H9 (cell line): ENCODE results near the gene FBXO42. TPM values are rescaled to one million over a fixed set of nuclear protein-coding genes. Genes with fewer than 3 reads are reported as not detected.

Source experiments
- DNase-seq: peaks from one replicate; pipeline ENCODE4 v3.0.0-alpha.2; 2017
- H2AFZ ChIP-seq: one replicate; pipeline ENCODE4 v1.6.1; 2013; ENCODE audit warnings: mild to moderate bottlenecking, low read length, control low read depth, moderate library complexity
- H2AK5ac ChIP-seq: 2 replicates; pipeline ENCODE4 v1.6.1; 2013; ENCODE audit warnings: low read length, control low read depth, mixed read lengths; ENCODE audit not compliant: insufficient read length
- H2BK120ac ChIP-seq: one replicate; pipeline ENCODE4 v1.6.1; 2013; ENCODE audit warnings: low read depth, mild to moderate bottlenecking, low read length, control low read depth, inconsistent platforms; ENCODE audit not compliant: poor library complexity, severe bottlenecking
- H2BK12ac ChIP-seq: 2 replicates; pipeline ENCODE4 v1.6.1; 2013; ENCODE audit warnings: low read length, control low read depth, mixed read lengths, low read depth; ENCODE audit not compliant: insufficient read length
- H2BK15ac ChIP-seq: 2 replicates; pipeline ENCODE4 v1.6.1; 2013; ENCODE audit warnings: low read depth, low read length, control low read depth
- H2BK20ac ChIP-seq: one replicate; pipeline ENCODE4 v1.6.1; 2013; ENCODE audit warnings: low read depth, mild to moderate bottlenecking, low read length, control low read depth, inconsistent platforms; ENCODE audit not compliant: poor library complexity, severe bottlenecking
- H2BK5ac ChIP-seq: 2 replicates; pipeline ENCODE4 v1.6.1; 2013; ENCODE audit warnings: low read length, control low read depth, mixed read lengths; ENCODE audit not compliant: insufficient read length
- H3K14ac ChIP-seq: 2 replicates; pipeline ENCODE4 v1.6.1; 2013; ENCODE audit warnings: low read length, control low read depth; ENCODE audit not compliant: insufficient read depth
- H3K18ac ChIP-seq: 2 replicates; pipeline ENCODE4 v1.6.1; 2013; ENCODE audit warnings: low read depth, mild to moderate bottlenecking, mixed read lengths, low read length, control low read depth; ENCODE audit not compliant: insufficient read length
- H3K23ac ChIP-seq: 2 replicates; pipeline ENCODE4 v1.6.1; 2013; ENCODE audit warnings: low read length, control low read depth, mixed read lengths, low read depth; ENCODE audit not compliant: insufficient read length
- H3K23me2 ChIP-seq: 2 replicates; pipeline ENCODE4 v1.6.1; 2013; ENCODE audit warnings: low read depth, mild to moderate bottlenecking, mixed read lengths, low read length, control low read depth; ENCODE audit not compliant: insufficient read length, poor library complexity, severe bottlenecking
- H3K27ac ChIP-seq: 2 replicates; pipeline ENCODE4 v1.5.1; 2013; ENCODE audit warnings: low read length, control low read depth, mixed read lengths, low read depth; ENCODE audit not compliant: insufficient read length
- H3K27me3 ChIP-seq: 2 replicates; pipeline ENCODE4 v1.6.1; 2013; ENCODE audit warnings: low read length, control low read depth, inconsistent platforms; ENCODE audit not compliant: insufficient read depth
- H3K4ac ChIP-seq: 2 replicates; pipeline ENCODE4 v1.6.1; 2013; ENCODE audit warnings: low read depth, mild to moderate bottlenecking, control low read depth, inconsistent platforms, low read length, moderate library complexity
- H3K4me1 ChIP-seq: 2 replicates; pipeline ENCODE4 v1.6.1; 2013; ENCODE audit warnings: low read length, control low read depth, inconsistent platforms; ENCODE audit not compliant: insufficient read depth
- H3K4me2 ChIP-seq: 2 replicates; pipeline ENCODE4 v1.6.1; 2013; ENCODE audit warnings: low read length, control low read depth, mixed read lengths; ENCODE audit not compliant: insufficient read length, insufficient read depth
- H3K56ac ChIP-seq: 2 replicates; pipeline ENCODE4 v1.6.1; 2013; ENCODE audit warnings: low read depth, mild to moderate bottlenecking, mixed read lengths, low read length, control low read depth; ENCODE audit not compliant: insufficient read length
- H3K79me1 ChIP-seq: 2 replicates; pipeline ENCODE4 v1.6.1; 2013; ENCODE audit warnings: low read depth, mild to moderate bottlenecking, moderate library complexity, low read length, control low read depth, inconsistent platforms; ENCODE audit not compliant: insufficient read depth, poor library complexity, severe bottlenecking
- H3K79me2 ChIP-seq: 2 replicates; pipeline ENCODE4 v1.6.1; 2013; ENCODE audit warnings: low read length, control low read depth, inconsistent platforms; ENCODE audit not compliant: insufficient read depth
- H3K9ac ChIP-seq: 2 replicates; pipeline ENCODE4 v1.6.1; 2013; ENCODE audit warnings: low read length, control low read depth, mixed read lengths; ENCODE audit not compliant: insufficient read length; ENCODE audit errors: extremely low read depth
- H3K9me3 ChIP-seq: one replicate; pipeline ENCODE4 v1.6.1; 2013; ENCODE audit warnings: low read depth, low read length, inconsistent platforms; ENCODE audit not compliant: control insufficient read depth
- H3T11ph ChIP-seq: one replicate; pipeline ENCODE4 v1.6.1; 2013; ENCODE audit warnings: mild to moderate bottlenecking, low read length, control low read depth, inconsistent platforms
- H4K20me1 ChIP-seq: one replicate; pipeline ENCODE4 v1.6.1; 2013; ENCODE audit not compliant: control insufficient read depth, insufficient read length, insufficient read depth
- H4K5ac ChIP-seq: 2 replicates; pipeline ENCODE4 v1.6.1; 2013; ENCODE audit warnings: low read depth, mild to moderate bottlenecking, mixed read lengths, low read length, control low read depth; ENCODE audit not compliant: insufficient read length
- H4K8ac ChIP-seq: replicated peaks from 2 replicates; pipeline ENCODE4 v1.6.1; 2013; ENCODE audit warnings: low read length, control low read depth, mixed read lengths, low read depth; ENCODE audit not compliant: insufficient read length
- H4K91ac ChIP-seq: 2 replicates; pipeline ENCODE4 v1.6.1; 2013; ENCODE audit warnings: low read depth, mild to moderate bottlenecking, moderate library complexity, mixed read lengths, low read length, control low read depth; ENCODE audit not compliant: insufficient read length
- H3K27ac Mint-ChIP-seq, 3 experiments: 2 replicates in 2 of 3; 3 replicates in 1 of 3; pipeline ENCODE4 v1.8.0; 2020 to 2021; ENCODE audit warnings: mixed read lengths in 3 of 3, mild to moderate bottlenecking in 1 of 3, moderate library complexity in 1 of 3
- H3K27me3 Mint-ChIP-seq: 2 replicates; pipeline ENCODE4 v1.8.0; 2021; ENCODE audit warnings: low read depth, mild to moderate bottlenecking, moderate library complexity, mixed read lengths
- H3K36me3 Mint-ChIP-seq, 3 experiments: 2 replicates in 2 of 3; 3 replicates in 1 of 3; pipeline ENCODE4 v1.8.0; 2020 to 2021; ENCODE audit warnings: low read depth in 3 of 3, mixed read lengths in 3 of 3; ENCODE audit not compliant: insufficient read depth in 1 of 3
- H3K4me1 Mint-ChIP-seq, 2 experiments: 2 replicates each; pipeline ENCODE4 v1.8.0; 2020; ENCODE audit warnings: mixed read lengths in 2 of 2
- H3K4me3 Mint-ChIP-seq, 2 experiments: 2 replicates in 1 of 2; 3 replicates in 1 of 2; pipeline ENCODE4 v1.8.0; 2020 to 2021; ENCODE audit warnings: mild to moderate bottlenecking in 2 of 2, mixed read lengths in 2 of 2, moderate library complexity in 1 of 2
- H3K9me3 Mint-ChIP-seq, 2 experiments: 2 replicates in 1 of 2; 3 replicates in 1 of 2; pipeline ENCODE4 v1.8.0; 2020; ENCODE audit warnings: mild to moderate bottlenecking in 2 of 2, mixed read lengths in 2 of 2, moderate library complexity in 1 of 2
- CTCF ChIP-seq: fragments of 200-600 bp; sonication (generic); conservative IDR thresholded peaks from 3 replicates; pipeline ENCODE4 v1.8.0; 2021; ENCODE audit warnings: antibody characterized with exemption, mild to moderate bottlenecking
- WGBS: extraction: QIAGEN DNeasy Blood & Tissue Kit; methylation state at CpG from one replicate; pipeline ENCODE4 v1.1.7; 2013; ENCODE audit warnings: missing lambda C conversion rate, low lambda C conversion rate, mixed read lengths; ENCODE audit not compliant: insufficient read length; ENCODE audit errors: extremely low coverage; 5-methylcytosine and 5-hydroxymethylcytosine counted together
- total RNA-seq: library from RNA; stranded (reverse); gene quantifications from 2 replicates; pipeline ENCODE4 v1.2.1, GENCODE V29; 2021

The FBXO42 gene
- total RNA-seq, 1 experiment from 2014 or later = 17.4 TPM

DNA sequence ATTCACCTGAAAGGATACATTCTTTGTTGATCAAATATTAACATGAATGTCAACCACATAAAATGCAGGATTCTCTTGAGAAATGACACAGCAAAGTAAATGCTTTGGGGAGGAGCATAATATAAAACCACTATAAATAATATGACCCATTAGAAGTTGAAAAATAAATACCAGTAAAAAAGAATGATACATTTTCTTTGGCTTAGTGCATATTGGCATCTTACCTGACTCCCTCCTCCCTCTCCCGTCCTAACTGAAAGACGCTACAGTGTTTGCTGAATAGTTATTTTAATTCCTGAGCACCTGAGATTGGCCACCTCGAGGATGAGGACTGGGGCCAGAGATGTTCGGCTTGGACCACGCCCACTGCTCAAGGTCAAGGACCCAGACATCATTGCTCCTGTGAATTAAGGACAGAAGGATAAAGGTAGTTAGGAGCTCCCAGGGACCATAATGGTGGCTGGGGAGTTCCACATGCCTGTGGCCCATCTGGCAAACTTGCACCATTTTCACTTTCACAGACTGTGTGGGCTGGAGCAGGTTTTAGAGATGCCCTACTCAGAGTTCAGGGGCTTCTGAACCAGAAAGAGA lies 98.9 kb downstream of the FBXO42 start:
- Mint-ChIP-seq H3K4me1 (peaks cover 5 to 11% of the 10 kb centered on the region in 2 experiments), H3K27ac (no peak overlapping the region), H3K9me3 (no peaks in the 10 kb centered on the region), H3K36me3 (peaks cover 6 to 42% (median 33%) of the 10 kb centered on the region in 3 experiments; a peak in 6 of 7 replicates), H3K27me3 (no peaks in the 10 kb centered on the region), H3K4me3 (no peak overlapping the region)
- no peak overlapping the region for H2AK5ac ChIP-seq
- no peak overlapping the region for H2AFZ ChIP-seq
- no peaks in the 10 kb centered on the region for H3K9me3 ChIP-seq
- no peak overlapping the region for H4K91ac ChIP-seq
- H3K18ac ChIP-seq = no peak overlapping the region
- H3K23me2 ChIP-seq = no peaks in the 10 kb centered on the region
- H3K4ac ChIP-seq = no peak overlapping the region
- no peak for TF ChIP-seq CTCF
- H3K56ac ChIP-seq = no peak overlapping the region
- H3K79me1 ChIP-seq = no peaks in the 10 kb centered on the region
- no peak overlapping the region for H3T11ph ChIP-seq
- no peaks in the 10 kb centered on the region for H3K79me2 ChIP-seq
- H4K8ac ChIP-seq = no peak overlapping the region
- no peaks in the 10 kb centered on the region for H3K4me1 ChIP-seq
- H4K5ac ChIP-seq = no peak overlapping the region
- H3K23ac ChIP-seq = no peak overlapping the region
- no CpG with 5 or more reads among the region's 5 CpGs for WGBS
- no peak overlapping the region for H2BK20ac ChIP-seq
- no peak overlapping the region for H3K14ac ChIP-seq
- H2BK120ac ChIP-seq = no peak overlapping the region
- no peak overlapping the region for H3K9ac ChIP-seq
- H2BK12ac ChIP-seq = no peak overlapping the region
- no peak overlapping the region for H3K4me2 ChIP-seq
- H3K27ac ChIP-seq = no peak overlapping the region
- H2BK15ac ChIP-seq = no peak overlapping the region
- no peak for DNase-seq
- H3K27me3 ChIP-seq = no peaks in the 10 kb centered on the region
- no peak overlapping the region for H2BK5ac ChIP-seq
- no peaks in the 10 kb centered on the region for H4K20me1 ChIP-seq
